HG03095 (cell line): ENCODE measurements around the gene FOXL3.

Experiments
- ATAC-seq: cut with Tn5 transposase; IDR thresholded peaks from one replicate; pipeline ENCODE4 v1.9.1; 2021; ENCODE audit warnings: moderate library complexity; ENCODE audit not compliant: unreplicated experiment

The FOXL3 gene

DNA sequence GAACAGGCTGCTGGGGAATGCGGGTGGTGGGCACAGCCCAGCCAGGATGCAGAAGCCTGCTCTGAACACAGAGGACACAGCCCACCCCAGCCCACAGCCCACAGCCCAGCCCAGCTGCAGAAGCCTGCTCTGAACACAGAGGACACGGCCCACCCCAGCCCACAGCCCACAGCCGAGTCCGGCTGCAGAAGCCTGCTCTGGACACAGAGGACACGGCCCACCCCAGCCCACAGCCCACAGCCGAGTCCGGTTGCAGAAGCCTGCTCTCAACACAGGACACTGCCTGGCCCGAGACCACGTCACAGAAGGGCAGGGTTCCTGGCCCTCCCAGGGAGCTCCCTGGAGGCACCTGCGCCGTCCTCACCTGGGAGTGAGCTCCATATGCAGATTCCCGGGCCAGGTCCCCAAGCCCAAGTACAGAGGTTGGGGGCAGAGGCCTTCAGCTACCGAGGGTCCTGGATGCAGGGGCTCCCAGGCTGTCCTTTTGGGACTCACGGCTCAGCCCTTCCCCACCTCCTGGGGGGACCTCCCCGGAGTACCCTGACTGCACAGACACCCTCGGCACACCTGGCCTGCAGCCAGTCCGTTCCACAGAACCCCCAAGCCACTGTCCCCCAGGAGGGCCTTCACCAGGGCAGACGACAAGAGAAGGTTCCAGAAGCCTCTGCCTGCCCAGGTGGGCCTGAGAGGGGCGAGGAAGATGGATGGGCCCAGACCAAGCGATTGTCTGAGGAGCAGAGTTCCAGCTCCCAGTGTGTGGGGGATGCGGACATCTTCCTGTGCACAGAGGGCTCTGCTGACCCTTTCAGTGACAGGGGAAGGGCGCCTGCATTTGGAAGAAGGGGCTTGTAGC lies 23.7 kb upstream of the FOXL3 start:
- ATAC-seq: no peak

DNA sequence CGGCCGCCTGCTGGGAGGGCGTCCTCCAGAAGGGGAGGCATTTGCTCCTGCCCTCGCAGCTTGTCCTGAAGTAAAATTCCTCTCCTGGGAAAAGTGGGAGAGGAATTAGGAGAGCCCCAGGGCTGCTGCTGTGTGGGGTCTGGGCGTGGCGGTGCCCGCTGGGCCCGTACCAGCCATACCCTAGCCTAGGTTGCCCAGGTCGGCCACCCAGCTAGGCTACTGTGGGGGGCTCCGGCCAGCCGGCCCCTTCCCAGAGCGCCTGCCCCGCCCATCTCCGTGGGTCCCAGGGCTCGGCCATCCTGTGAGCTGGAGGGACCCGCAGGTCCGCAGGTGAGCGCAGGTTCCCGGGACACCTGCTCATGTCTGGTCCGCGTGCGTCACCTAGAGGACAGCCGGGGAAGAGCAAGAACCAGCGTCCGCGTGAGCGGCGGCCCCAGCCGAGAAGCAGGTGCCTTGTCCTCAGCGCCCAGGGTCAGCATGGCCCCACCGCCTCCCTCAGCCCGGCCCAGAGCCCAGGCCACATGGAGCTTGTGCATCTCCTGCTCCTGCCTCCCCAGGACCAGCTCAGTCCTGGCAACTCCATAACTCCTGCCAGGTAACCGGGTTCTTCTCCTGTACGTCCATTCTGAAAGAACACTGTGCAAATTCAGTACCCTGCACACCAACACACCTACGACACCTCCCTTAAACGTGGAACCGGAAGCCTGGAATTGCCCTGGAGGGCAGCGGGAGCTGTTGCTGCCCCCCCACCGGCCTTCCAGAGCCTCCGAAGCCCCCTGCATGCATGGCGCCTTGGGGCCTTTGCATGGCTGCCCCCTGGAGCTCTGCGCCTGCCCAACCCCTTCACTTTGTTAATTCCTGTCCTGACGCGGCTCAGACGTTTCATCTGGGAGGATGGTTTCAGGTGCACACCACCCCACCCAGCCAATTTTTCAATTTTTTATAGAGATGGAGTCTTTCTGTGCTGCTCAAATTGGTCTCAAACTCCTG lies 22.8 kb upstream of the FOXL3 start:
- no peak for ATAC-seq

DNA sequence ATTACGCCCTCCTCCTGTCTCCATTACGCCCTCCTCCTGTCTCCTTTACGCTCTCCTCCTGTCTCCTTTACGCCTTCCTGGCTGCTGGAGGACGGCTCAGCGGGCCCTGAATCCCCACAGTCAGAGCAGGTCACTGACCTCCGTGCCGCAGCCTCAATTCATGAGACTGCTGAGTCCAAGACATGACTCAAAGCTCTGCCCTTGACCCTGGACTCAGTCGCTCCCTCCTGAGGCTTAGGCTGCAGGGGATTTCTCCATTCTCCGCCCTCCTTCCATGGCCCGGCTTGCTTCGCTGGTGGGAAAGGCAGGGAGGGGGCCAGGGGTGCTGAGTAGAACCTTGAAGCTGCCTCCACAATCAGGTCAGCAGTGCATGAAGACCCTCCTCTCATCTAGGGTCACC lies 21.0 kb upstream of the FOXL3 start:
- no peak for ATAC-seq

DNA sequence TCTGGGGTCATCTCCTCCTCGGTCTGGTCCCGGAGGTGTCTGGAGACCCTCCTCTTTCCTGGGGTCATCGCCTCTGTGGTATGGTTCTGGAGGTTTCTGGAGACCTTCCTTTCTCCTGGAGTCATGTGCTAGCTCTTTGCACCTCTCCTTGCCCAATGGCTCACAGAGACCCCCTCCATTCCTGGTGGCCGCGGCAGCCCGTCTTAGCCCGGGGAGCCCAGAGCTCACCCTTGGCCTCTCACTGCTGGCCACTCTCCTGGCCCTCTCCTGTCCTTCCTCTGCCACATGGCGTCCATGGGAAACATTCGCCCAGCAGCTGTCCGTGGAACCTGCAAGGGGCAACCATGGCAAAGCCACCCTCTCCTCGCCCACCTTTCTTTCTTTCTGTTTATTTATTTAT lies 20.2 kb upstream of the FOXL3 start:
- ATAC-seq: no peak

DNA sequence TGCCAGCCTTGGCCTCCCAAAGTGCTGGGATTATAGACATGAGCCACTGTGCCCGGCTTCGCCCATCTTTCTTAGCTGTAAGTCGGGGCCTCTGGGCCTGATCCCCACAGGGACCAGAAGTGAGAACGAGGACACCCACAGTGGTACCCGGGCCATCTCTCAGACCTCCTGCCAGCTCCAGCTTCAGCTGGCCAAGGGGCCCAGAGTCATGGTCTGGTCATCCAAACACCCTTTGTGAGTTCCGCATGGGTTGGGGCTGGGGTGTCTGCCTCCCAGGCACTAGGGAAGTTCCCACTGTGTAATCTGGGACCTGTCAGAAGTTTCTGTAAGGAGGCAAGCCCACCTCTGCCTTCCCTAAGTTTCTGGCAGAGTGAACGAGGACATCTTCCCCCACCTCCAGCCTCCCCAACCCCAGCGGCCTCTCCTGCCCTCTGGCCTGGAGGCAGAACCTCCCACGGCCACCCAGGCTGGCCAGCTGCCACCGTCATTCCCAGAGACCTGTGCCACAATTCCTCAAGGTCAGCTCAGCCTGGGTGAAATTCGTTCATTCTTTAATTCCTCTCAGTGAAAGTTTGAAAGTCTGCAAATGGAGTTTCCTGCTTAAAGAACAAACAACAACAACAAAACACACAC lies 19.5 kb upstream of the FOXL3 start:
- no peak for ATAC-seq

DNA sequence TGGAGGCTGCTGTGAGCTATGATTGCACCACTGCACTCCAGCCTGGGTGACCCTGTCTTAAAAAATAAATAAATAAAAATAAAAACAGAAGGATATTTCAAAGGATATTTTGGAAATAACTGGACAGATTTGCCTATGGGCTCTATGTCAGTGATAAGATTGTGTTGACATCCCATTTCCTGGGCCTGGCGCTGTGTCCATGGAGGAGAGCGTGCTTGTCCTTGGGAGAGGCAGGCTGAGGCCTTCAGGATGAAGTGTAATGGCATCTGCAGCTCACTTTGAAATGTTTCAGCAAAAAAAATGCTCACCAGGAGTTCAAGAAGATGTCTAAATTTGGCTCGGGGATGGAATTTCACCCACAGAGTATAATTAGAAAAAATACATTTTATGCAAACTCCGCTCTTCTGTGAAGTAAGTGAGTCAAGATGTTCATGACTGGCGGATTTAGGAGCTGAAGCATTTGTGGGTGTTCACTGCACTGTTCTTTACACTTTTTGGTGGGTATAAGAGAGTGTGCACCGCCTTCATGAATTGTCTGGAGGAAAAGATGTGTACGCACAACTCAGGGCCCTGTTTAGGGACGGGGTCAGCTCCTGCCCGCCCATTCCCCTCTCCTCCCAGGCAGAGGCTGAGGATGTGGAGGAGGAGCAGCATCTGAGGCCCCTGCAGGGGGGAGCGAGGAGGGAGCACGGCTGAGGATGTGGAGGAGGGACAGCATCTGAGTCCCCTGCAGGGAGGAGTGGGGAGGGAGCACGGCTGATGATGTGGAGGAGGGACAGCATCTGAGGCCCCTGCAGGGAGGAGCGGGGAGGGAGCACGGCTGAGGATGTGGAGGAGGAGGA lies 18.5 kb upstream of the FOXL3 start:
- ATAC-seq: no peak

DNA sequence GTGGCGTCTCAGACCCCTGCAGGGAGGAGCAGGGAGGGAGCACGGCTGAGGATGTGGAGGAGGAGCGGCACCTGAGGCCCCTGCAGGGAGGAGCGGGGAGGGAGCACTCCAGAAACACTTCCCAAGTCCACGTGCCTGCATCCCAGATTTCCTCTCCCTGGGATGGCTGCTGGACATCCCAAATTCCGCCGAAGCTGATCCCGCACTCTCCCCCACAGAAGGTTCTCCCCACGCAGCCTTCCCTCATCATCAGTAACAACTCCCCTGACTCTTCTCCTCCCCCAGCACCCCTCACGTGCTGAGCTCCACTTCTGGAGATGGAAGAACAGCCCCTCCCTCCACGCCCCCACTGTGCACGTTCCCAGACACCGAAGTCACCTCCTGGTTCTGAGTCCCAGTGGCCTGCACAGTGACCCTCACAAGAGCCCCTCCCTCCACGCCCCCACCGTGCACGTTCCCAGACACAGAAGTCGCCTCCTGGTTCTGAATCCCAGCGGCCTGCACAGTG lies 17.8 kb upstream of the FOXL3 start:
- ATAC-seq: no peak

DNA sequence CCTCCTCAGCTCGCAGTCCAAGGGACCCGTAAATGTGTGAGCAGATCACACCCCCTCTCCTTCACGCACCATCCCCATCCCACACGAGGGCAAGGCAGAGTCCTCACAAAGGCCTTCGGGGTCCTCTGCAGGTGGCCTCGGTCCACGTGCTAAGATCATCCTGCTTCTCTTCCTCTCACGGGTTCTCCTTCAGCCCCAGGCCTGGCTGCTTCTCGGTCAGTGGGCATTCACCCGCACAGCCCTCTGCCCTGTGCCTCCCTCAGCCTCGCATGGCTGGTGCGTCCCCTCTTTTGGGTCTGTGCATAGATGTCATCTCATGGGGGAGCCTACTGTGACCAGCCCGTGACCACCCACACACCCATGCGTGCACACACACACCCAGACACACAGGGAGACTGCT lies 17.3 kb upstream of the FOXL3 start:
- ATAC-seq: no peak

DNA sequence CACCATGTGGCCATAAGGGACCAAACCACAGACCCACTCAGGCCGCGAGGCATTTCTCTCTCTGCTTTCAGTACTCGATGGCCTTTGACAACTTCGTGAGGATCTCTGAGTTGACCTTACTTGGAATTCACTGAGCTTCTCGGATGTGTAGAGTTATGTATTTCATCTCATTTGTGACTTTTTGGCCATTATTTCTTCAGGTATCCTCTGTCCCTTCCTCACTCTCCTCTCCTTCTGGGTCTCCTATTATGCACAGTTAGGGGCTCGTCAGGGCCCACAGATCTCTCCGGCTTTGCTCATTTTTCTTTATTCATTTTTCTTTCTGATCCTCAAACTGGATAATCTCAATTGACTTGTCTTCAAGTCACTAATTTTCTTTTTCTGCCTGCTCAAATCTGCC lies 16.6 kb upstream of the FOXL3 start:
- no peak for ATAC-seq

DNA sequence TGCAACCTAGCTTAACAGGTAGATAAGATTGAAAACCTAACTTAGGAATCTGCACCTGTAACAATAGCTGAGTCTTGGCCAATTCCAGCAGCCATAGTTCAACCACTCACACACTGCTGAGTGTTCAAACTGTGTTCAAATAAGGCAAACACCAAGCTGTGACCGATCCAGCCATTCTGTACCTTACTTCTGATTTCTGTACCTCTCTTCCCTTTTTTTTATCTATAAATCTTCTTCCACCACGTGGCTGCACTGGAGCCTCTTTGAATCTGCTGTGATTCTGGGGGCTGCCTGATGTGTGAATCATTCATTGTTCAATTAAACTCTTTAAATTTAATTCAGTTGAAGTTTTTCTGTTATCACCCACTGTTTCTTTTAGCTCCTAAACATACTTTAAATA lies 15.7 kb upstream of the FOXL3 start:
- ATAC-seq: no peak

DNA sequence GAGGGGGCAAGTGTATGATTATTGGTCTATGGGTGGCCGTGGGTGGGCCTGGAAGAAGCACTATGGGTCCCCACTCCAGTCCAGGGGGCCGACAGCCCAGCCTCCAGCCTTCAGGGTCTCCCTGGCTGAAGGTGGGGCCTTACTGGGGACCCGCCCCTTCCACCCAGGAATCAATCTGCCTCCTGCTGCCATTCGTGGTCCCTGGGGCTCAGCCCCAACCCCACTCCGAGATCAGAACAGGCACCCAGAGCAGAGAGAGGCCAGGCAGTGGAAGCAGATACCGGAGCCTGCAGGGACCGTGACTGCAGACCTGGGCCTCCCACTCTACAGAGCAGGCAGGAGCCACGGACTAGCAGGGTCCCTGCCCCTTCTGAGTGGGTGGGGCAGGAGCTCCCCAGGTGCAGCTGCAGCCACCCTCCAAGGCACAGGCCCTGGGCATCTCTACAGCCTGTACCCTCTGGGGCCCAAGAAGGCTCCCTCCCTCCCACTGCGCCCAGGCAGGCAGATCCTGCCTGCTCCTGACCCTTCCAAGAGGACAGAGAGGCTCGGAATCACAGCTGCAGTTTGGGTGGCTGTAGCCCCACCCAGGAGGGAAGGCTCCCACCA lies 13.6 kb upstream of the FOXL3 start:
- no peak for ATAC-seq

DNA sequence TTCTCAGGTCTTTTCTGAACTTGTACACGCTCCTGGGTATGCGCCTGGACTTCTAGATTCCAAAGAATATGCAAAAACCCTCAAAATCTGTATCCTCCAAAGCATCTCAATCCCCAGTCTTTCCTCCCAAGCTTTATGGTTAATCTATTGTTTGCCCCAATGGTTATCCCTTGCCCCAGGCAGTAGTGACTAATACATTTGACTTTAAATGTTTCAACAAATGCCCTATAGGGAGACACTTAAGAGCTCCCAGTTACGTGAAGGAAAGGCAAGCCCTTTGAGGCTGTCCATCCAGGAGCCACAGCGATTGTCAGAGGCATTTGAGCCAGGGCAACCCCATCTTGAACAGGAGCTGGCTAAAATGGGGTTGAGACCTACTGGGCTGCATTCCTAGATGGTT lies 12.7 kb upstream of the FOXL3 start:
- no peak for ATAC-seq

DNA sequence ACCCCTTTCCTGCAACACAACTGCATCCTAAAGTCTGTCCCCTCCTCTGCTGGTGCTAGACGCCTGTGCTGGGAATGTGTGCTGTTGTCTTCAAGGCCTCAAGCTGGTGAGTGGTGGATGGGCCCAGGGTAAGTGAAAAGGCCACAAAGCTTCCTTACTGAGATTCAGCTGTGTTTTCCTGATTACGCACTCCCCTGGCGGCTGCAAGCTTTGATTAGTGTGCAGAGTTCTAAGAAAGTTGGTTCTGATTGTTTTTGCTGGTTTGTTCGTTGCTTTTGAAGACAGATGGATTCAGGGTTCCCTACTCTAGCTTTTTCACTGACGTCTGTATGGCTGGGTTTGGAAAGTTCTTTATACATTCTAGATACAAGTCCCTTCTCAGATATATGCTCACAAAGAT lies 11.9 kb upstream of the FOXL3 start:
- no peak for ATAC-seq

DNA sequence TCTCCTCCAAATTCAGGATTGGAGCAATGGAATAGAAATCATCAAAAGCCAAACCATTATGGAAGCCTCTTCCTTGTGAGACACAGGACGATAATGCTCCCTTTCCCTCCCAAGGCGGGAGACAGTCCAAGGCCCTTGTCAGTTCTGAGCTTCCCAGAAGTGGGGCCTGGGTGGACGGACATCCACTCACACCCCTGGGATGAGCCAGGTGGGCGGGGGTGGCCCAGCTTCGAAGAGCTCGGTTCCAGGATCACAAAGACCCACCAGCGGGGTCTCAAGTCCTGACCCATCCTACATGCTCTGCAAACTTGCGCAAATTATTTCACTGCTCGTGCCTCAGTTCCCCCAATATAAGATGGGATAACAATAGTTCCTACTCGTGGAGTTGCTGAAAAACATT lies 10.1 kb upstream of the FOXL3 start:
- ATAC-seq: no peak

DNA sequence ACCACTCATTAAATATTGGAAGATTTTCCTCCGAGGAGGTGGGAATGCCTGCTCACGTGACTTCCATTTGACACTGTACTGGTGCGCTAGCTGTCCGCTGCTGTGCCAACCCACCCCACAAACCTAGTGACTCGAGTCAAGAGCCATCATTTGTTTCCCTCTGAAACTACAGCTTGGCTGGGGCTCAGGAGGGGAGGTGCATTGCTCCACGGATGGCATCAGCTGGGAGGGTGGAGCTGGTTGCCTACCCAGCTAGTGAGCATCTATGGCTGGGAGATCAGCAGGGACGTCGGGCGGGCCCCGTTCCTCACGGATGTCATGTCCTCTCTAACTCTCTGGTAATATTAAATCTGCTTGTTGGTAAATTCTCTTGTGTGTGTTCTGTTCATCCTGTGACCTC lies 9.5 kb upstream of the FOXL3 start:
- ATAC-seq: no peak

DNA sequence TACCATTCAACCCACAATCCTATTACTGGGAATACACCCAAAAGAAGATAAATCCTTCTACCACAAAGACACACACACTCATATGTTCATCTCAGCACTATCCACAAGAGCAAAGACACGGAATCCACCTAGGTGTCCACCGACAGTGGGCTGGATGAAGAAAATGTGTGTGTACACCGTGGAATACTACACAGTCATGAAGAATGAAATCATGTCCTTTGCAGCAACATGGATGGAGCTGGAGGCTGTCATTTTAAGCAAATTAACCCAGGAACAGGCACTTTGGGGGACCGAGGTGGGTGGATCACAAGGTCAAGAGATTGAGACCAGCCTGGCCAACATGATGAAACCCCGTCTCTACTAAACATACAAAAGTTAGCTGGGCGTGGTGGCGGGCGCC lies 8.3 kb upstream of the FOXL3 start:
- ATAC-seq: no peak

DNA sequence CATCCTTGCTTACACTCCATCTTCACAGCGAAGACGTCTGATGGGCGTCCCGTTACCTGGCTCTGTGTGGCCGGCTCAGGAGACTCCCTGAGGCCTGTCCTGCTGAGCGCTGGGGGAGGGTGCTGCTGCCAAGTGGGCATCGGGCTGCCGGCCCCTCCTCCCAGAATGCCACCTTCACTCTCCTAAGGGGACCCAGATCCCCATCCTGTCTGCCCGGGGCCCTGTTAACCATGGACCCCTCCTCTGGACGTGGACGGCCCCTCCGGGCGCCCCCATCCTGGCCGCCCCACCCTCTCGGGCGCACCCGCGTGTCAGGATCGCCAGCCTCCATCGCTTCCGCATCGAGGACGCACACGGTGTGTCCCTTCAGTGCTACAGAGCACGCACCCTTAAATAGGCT lies 7.3 kb upstream of the FOXL3 start:
- ATAC-seq: no peak

DNA sequence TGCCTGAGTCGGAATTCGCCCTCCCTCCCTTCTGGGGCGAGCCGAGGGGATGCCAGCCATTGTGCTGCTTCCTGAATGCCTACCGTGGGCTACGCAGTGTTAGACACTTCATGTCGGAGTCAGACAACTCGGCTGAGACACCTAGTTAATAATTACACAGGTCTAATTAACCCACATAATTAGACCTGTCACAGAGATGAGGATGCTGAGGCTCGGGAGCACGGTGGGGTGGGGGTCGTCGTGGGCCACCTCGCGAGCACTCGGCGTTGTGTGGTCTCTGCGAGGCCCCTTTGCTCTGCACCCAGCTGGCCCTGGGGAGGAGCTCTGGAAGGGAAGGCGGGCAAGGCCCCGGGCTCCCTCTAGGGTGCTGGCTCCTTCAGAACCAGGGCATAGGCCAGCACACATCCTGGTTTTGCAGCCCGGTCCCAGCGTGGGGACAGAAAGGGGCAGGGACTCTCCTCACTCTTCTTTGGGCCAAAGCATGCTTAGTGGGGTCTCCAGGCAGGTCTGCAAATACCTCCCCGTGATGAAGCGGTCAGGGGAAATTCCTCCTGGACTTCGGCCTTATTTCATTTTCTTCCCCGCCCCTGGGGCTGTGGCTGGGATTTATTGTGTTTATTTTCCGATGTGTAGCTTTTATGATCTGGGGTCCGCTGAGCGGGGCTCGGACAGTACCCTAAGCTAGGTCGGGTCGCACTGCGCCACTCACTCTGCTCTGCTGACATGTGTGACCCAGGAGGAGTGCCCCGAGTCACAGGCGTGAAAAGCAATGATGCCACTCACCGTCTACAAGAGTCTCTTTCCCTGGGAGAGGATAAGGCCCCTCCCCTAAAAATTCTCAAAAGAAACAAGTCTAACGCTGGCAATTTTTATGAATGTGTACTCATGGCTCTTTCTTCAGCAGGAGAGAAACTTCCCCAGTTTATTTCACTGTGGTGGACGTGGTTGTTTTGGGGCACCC lies 4.9 kb upstream of the FOXL3 start:
- ATAC-seq: no peak

DNA sequence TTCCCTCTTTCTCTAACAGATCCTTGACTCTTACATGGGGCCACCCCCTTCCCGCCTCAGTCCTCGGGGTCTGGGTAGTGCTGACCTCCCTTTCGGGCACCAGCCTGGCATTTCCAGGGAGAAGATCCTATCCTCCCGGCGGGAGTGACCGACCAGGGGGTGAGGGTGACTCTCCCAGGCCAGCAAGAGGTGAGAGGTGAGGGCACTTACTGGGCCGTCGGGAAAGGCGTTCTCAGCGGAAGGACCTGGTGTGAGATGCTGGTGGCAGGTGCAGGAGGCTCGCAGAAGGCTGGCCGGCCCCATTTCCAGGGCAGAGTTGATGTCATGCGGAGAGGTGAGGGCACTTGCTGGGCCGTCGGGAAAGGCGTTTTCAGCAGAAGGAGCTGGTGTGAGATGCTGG lies 4.2 kb upstream of the FOXL3 start:
- ATAC-seq: no peak
